HG03558 (cell line): ENCODE measurements around the gene SEC23IP.
"Not testable (repeated sequence)": the region's sequence is repeated elsewhere in the genome, so short reads cannot be mapped to it uniquely, and the experiment has no call there.

Experiments
- ATAC-seq: cut with Tn5 transposase; IDR thresholded peaks from one replicate; pipeline ENCODE4 v1.9.1; 2021; ENCODE audit warnings: moderate number of reproducible peaks; ENCODE audit not compliant: unreplicated experiment; ENCODE audit errors: extremely low read depth

SEC23IP gene

DNA sequence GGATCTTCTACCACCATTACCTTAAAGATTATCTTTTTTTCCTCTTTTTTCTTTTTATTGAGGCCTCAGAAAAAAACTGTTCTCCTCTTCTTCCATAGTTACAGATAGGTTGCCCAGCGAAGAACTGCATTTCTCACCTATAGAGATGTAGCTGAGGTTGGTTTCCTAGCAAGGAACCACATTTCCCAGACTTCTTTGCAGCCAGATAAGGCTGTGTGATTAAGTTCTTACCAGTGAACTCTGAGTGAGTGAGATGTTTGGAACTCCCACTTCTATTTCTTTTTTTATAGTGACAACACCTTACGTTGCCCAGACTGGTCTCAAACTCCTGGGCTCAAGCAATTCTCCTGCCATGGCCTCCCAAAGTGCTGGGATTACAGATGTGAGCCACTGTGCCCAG is 14.0 kb upstream of the SEC23IP start:
- no peak for ATAC-seq

GRCh38 chr10:119883901-119884611 is 8.5 kb upstream of the SEC23IP start:
- ATAC-seq, result not testable (repeated sequence)

DNA sequence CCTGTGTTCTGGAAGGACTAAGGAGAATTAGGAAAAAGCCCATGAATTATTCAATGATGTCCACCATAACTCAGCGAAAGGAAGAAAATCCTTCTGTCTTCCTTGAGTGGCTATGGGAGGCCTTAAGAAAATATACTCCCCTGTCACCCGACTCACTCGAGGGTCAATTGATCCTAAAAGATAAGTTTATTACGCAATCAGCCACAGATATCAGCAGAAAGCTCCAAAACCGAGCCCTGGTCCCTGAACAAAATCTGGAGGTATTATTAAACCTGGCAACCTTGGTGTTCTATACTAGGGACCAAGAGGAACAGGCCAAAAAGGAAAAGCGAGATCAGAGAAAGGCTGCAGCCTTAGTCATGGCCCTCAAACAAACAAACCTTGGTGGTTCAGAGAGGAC is 6.5 kb upstream of the SEC23IP start:
- not testable (repeated sequence) for ATAC-seq

DNA sequence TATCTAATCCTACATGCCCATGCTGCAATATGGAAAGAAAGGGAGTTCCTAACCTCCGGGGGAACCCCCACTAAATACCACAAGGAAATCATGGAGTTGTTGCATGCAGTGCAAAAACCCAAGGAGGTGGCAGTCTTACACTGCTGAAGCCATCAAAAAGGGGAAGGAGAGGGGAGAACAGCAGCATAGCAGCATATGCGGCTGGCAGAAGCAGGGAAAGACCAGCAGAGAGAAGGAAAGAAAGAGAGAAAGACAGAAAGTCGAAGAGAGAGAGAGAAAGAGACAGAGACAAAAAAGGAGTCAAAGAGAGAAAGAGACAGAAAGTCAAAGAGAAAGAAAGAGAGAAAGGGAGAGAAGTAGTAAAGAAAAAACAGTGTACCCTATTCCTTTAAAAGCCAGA is 3.8 kb upstream of the SEC23IP start:
- not testable (repeated sequence) for ATAC-seq

DNA sequence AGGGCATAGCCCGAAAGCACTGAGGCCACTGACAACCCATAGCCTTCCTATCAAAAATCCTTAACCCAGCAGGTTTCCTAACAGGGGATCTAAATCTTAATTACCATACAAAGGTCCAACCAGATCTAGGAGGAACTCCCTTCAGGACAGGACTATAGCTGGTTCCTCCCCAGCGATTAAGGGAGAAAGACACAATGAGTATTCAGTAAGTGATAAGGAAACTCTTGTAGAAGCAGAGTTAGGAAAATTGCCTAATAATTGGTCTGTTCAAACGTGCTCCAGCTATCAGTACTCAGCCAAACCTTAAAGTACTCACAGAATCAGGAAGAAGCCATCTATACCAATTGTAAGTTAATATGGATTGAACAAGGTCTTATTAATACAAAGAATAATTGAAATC is 3.3 kb upstream of the SEC23IP start:
- ATAC-seq, result not testable (repeated sequence)

- not testable (repeated sequence) for ATAC-seq
Measured at GRCh38 chr10:119890307-119890706, 2.2 kb upstream of the SEC23IP start.

- not testable (repeated sequence) for ATAC-seq
Measured at GRCh38 chr10:119891849-119892187, 712 bp upstream of the SEC23IP start.

- no peak for ATAC-seq
Measured at GRCh38 chr10:119893074-119893473, 544 bp downstream of the SEC23IP start.

- no peak for ATAC-seq
Measured at GRCh38 chr10:119893845-119894427, 1.4 kb downstream of the SEC23IP start.

DNA sequence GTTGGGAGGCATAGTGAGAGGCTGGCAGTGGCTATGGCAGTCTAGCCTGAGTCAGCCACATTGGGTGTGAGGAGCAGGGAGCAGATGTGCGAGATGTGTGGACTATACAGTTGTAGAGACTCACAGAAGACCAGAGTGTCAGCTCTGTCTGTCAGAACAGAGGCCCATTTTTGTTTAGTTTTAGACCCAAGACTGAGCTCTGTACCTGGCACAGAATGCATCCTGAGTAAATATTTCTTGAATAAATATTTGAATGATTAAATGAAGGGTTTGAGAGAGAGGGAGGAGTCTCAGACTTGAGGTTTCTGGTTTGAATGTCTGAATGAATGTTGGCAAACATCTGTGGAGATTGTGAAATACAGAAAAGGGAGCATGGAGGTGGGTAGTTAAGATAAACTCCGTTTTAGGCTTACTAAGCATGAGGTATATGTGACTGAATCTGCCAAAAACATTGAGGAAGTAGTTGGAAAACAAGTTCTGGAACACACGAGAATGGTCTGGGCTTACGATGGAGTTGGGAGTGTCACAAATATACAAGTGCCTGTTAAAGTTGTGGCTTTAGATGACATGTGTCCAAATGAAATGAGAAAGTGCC is 3.6 kb downstream of the SEC23IP start:
- no peak for ATAC-seq

DNA sequence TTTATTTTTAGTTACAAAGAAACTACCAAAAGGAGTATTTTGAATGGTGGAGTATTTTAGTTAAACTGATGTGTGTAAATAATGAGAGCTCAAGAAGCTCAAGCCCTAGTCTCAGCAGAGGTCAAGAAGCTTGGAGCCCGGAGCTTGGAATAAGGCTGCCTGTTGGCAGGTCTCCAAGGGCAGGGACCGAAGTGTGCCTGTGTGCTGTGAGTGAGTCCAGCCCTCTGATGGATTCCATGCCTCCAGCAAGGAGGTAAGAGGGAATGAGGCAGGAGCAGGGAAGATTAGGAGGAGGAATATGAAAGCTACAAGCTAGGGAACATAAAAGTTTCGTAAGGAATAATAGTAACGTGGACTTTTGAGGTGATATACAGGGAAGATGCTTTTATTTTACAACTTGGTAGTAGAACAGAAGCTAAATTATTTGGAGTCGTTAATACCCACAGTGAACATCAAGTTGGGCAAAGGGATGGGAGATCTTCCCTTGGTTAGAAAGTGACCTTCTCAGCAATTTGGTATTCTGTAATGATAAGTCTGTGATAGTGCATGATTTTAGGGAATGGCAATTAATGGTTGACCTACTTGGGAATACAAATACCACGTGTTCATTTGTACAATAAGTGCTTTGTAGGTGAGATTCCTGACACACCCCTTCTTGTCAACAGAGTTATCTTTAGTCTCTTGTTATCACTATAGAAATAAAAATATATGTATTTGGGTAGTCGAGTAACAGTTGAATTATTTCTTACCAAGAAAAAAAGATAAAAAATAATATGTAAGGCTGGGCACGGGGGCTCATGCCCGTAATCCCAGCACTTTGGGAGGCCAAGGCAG is 4.6 kb downstream of the SEC23IP start:
- ATAC-seq, result no peak

- no peak for ATAC-seq
Measured at GRCh38 chr10:119898577-119898976, 6.0 kb downstream of the SEC23IP start.

GRCh38 chr10:119903946-119904666 is 11.6 kb downstream of the SEC23IP start:
- no peak for ATAC-seq

- not testable (repeated sequence) for ATAC-seq
Measured at GRCh38 chr10:119907695-119908094, 15.2 kb downstream of the SEC23IP start.

DNA sequence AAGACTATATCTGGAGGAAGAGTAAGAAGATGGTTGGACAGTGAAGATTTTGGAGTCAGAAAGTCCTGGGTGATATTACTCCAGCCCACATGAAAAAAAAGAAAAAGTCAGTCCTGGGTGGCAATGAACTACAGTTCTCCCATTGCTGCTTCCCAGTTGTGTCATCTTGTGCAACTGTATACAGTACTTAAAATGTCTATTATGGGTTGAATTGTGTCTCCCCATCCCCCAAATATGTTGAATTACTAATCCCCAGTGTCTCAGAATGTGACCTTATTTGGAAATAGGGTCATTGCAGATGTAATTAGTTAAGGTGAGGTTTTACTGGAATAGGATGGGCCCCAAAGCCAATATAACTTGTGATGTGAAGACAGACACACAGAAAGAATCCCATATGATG is 15.6 kb downstream of the SEC23IP start:
- no peak for ATAC-seq

- ATAC-seq, result no peak
Measured at GRCh38 chr10:119910689-119911088, 18.2 kb downstream of the SEC23IP start.

DNA sequence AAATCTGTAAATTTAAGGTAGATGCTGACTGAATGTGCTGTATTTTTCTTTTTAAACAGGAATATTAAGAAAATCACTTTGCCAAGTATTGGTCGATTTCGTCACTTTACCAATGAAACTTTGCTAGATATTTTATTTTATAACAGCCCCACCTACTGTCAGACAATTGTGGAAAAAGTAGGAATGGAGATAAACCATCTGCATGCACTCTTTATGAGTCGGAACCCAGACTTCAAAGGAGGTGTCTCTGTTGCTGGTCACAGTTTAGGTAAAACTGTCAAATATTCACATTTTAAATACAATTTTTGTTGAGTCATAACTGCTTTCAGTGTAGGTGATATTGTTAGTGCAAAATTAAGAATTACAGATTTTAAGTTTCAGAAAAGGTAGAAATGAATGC is 25.2 kb downstream of the SEC23IP start:
- ATAC-seq, result no peak

DNA sequence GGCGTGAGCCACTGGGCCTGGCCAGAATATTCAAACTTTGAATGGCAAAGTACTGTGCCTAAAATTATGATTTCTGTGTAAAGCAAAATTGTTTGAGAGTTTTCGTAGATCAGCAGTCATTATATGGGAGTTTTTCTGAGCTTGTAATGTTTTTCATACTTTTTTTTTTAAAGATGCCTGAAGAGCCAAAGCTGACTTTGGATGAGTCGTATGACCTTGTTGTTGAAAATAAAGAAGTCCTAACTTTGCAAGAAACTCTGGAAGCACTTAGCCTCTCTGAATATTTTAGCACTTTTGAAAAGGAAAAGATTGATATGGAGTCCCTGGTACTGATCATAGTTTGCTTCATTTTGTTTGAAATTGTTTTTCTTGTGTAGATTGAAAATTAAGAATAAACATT is 26.7 kb downstream of the SEC23IP start:
- no peak for ATAC-seq

- no peak for ATAC-seq
Measured at GRCh38 chr10:119919826-119920225, 27.3 kb downstream of the SEC23IP start.

DNA sequence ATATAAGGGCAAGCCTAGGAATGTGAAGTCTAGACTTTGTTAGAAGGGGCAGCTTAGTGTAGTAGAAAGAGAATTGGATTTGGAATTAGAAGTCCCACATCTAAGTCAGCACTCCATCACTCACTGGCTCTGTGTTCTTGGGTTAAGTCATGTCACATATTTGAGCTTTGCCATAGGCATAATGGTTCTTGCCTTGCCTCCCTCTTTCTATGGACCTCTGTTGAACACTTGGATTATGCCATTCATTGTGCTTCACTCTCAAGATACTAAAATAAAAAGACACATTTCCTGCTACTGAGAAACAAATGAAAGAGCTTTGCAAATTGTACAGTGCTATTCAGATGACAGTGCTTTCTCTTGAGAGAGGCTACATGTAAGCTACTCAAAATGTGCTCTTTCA is 35.9 kb downstream of the SEC23IP start:
- no peak for ATAC-seq
